Upper lobe of right lung (tissue), 1 donor: ENCODE measurements around the gene SLC10A7. TPM values are rescaled to one million over a fixed set of nuclear protein-coding genes. Genes with fewer than 3 reads are reported as not detected.

Experiments
- ATAC-seq: fragments of 200-7000 bp; cut with Tn5 transposase; one replicate; pipeline ENCODE4 v1.9.1; 2020; ENCODE audit warnings: mild to moderate bottlenecking, moderate library complexity
- DNase-seq: peaks from one replicate; pipeline ENCODE4 v3.0.0-alpha.2; 2020
- H3K27ac ChIP-seq: fragments of 200-600 bp; one replicate; pipeline ENCODE4 v1.8.0; 2022
- H3K27me3 ChIP-seq: fragments of 200-600 bp; one replicate; pipeline ENCODE4 v1.8.0; 2022; ENCODE audit warnings: mild to moderate bottlenecking
- H3K36me3 ChIP-seq: fragments of 200-600 bp; one replicate; pipeline ENCODE4 v1.8.0; 2022
- H3K4me1 ChIP-seq: fragments of 200-600 bp; one replicate; pipeline ENCODE4 v1.8.0; 2022
- H3K4me3 ChIP-seq: fragments of 200-600 bp; one replicate; pipeline ENCODE4 v1.8.0; 2022; ENCODE audit warnings: mild to moderate bottlenecking
- H3K9me3 ChIP-seq: fragments of 200-600 bp; one replicate; pipeline ENCODE4 v1.8.0; 2022
- CTCF ChIP-seq: fragments of 200-600 bp; IDR thresholded peaks from one replicate; pipeline ENCODE4 v1.8.0; 2022; ENCODE audit warnings: antibody characterized with exemption
- intact Hi-C: fragments of 100-400 bp; cut with DNase I; formaldehyde crosslinking; loops from one replicate; pipeline ENCODE4 v1.11.0; 2022
- total RNA-seq: library from RNA; stranded (reverse); fragmentation: NEBNext Ultra II Directional; extraction: Animal tissue kit (Norgen Biotek cat#: 25700); gene quantifications from one replicate; pipeline ENCODE4 v1.2.1, GENCODE V29; 2021
- donor health status: DM: no; HTN: yes; CAD: no; lungs with severe emphysema.

SLC10A7 gene
- total RNA-seq, 1 donor from 2014 or later: 19.3 TPM

GRCh38 chr4:146294776-146295175 lies 227.0 kb downstream of the SLC10A7 start:
- H3K27ac ChIP-seq: no peak overlapping the region
- no peaks in the 10 kb centered on the region for H3K9me3 ChIP-seq
- no peak for ATAC-seq
- H3K36me3 ChIP-seq: no peaks in the 10 kb centered on the region
- no peak for DNase-seq
- intact Hi-C loops: no loop called here
- H3K4me1 ChIP-seq: no peaks in the 10 kb centered on the region
- no peak for TF ChIP-seq CTCF
- no peak overlapping the region for H3K4me3 ChIP-seq
- no peaks in the 10 kb centered on the region for H3K27me3 ChIP-seq

- ATAC-seq: no peak
- Histone ChIP-seq H3K4me3 (no peak overlapping the region), H3K36me3 (no peaks in the 10 kb centered on the region), H3K9me3 (no peaks in the 10 kb centered on the region), H3K27me3 (no peaks in the 10 kb centered on the region), H3K4me1 (no peaks in the 10 kb centered on the region), H3K27ac (no peak overlapping the region)
- intact Hi-C loops: no loop called here
- TF ChIP-seq CTCF: no peak
- DNase-seq: no peak
Measured at GRCh38 chr4:146292508-146292907, 229.2 kb downstream of the SLC10A7 start.

- H3K4me1 ChIP-seq: no peaks in the 10 kb centered on the region
- TF ChIP-seq CTCF: no peak
- DNase-seq: no peak
- H3K4me3 ChIP-seq: no peak overlapping the region
- intact Hi-C loops: no loop called here
- no peaks in the 10 kb centered on the region for H3K36me3 ChIP-seq
- H3K9me3 ChIP-seq: no peaks in the 10 kb centered on the region
- no peaks in the 10 kb centered on the region for H3K27me3 ChIP-seq
- no peak for ATAC-seq
- no peak overlapping the region for H3K27ac ChIP-seq
Measured at GRCh38 chr4:146291313-146291712, 230.4 kb downstream of the SLC10A7 start.

- no peak for DNase-seq
- intact Hi-C loops: no loop called here
- Histone ChIP-seq H3K27ac (no peak overlapping the region), H3K36me3 (no peaks in the 10 kb centered on the region), H3K27me3 (no peaks in the 10 kb centered on the region), H3K4me1 (peaks cover 10% of the 10 kb centered on the region), H3K9me3 (no peaks in the 10 kb centered on the region), H3K4me3 (no peak overlapping the region)
- no peak for TF ChIP-seq CTCF
- ATAC-seq: peak; percentile 71
Measured at GRCh38 chr4:146288193-146288592, 233.5 kb downstream of the SLC10A7 start.

GRCh38 chr4:146285037-146285436 lies 236.7 kb downstream of the SLC10A7 start:
- Histone ChIP-seq H3K27ac (no peak overlapping the region), H3K9me3 (no peaks in the 10 kb centered on the region), H3K4me1 (peaks cover 10% of the 10 kb centered on the region), H3K4me3 (no peak overlapping the region), H3K27me3 (no peaks in the 10 kb centered on the region), H3K36me3 (no peaks in the 10 kb centered on the region)
- intact Hi-C loops: no loop called here
- ATAC-seq (peak; percentile 58), DNase-seq (no peak)
- no peak for TF ChIP-seq CTCF
